ENCODE data around the gene SLN. TPM values are rescaled to one million over a fixed set of nuclear protein-coding genes. Genes with fewer than 3 reads are reported as not detected.

The SLN gene
- total and polyA plus RNA-seq, 7 experiments from 2014 or later = not detected

GRCh38 chr11:107707807-107708206, 4.0 kb downstream of the SLN start:
- Mint-ChIP-seq H3K27ac (no peak overlapping the region), H3K27me3 (peaks cover 17 to 59% (median 21%) of the 10 kb centered on the region in 5 donors), H3K4me3 (no peak overlapping the region), H3K9me3 (peaks cover 0 to 2% (median 0%) of the 10 kb centered on the region in 11 donors), H3K36me3 (no peaks in the 10 kb centered on the region), H3K4me1 (no peaks in the 10 kb centered on the region)
- ATAC-seq (no peak), DNase-seq (no peak)
- Histone ChIP-seq H3K4me3 (ENCODE audit: low read length) (no peak overlapping the region), H3K9me3 (ENCODE audit: control insufficient read depth in 2 of 3, low read length in 3 of 3) (no peaks in the 10 kb centered on the region), H3K36me3 (ENCODE audit: control insufficient read depth in 2 of 3, insufficient read depth in 3 of 3, low read length in 3 of 3) (no peaks in the 10 kb centered on the region), H3K27ac (ENCODE audit: low read depth, low read length) (no peak overlapping the region), H3K4me1 (ENCODE audit: control insufficient read depth in 2 of 2, insufficient read depth in 2 of 2, low read length in 2 of 2) (no peaks in the 10 kb centered on the region), H3K27me3 (ENCODE audit: control insufficient read depth in 2 of 2, insufficient read depth in 2 of 2, low read length in 2 of 2) (no peaks in the 10 kb centered on the region)
- ChIA-PET POLR2A (no interaction called here), CTCF (no interaction called here)
- intact Hi-C loops (cut with micrococcal nuclease) = no loop called here

GRCh38 chr11:107707215-107707671, 4.6 kb downstream of the SLN start:
- H3K27me3 ChIP-seq (ENCODE audit: control insufficient read depth in 2 of 2, insufficient read depth in 2 of 2, low read length in 2 of 2) = no peaks in the 10 kb centered on the region
- no peak overlapping the region for H3K27ac ChIP-seq (ENCODE audit: low read depth, low read length)
- Mint-ChIP-seq H3K9me3 (peaks cover 0 to 2% (median 0%) of the 10 kb centered on the region in 11 donors), H3K27ac (no peak overlapping the region), H3K27me3 (peaks cover 17 to 56% (median 20%) of the 10 kb centered on the region in 5 donors), H3K4me3 (no peak overlapping the region), H3K36me3 (no peaks in the 10 kb centered on the region), H3K4me1 (no peaks in the 10 kb centered on the region)
- H3K36me3 ChIP-seq (ENCODE audit: control insufficient read depth in 2 of 3, insufficient read depth in 3 of 3, low read length in 3 of 3) = no peaks in the 10 kb centered on the region
- intact Hi-C loops (cut with micrococcal nuclease) = no loop called here
- DNase-seq (no peak), ATAC-seq (no peak)
- ChIA-PET CTCF (no interaction called here), POLR2A (no interaction called here)
- no peak overlapping the region for H3K4me3 ChIP-seq (ENCODE audit: low read length)
- H3K4me1 ChIP-seq (ENCODE audit: control insufficient read depth in 2 of 2, insufficient read depth in 2 of 2, low read length in 2 of 2) = no peaks in the 10 kb centered on the region
- no peaks in the 10 kb centered on the region for H3K9me3 ChIP-seq (ENCODE audit: control insufficient read depth in 2 of 3, low read length in 3 of 3)

GRCh38 chr11:107706531-107706930, 5.3 kb downstream of the SLN start:
- H3K36me3 Mint-ChIP-seq = no peaks in the 10 kb centered on the region
- ATAC-seq = no peak
- H3K9me3 ChIP-seq (ENCODE audit: control insufficient read depth in 2 of 3, low read length in 3 of 3) = no peaks in the 10 kb centered on the region
- no peak overlapping the region for H3K27ac ChIP-seq (ENCODE audit: low read depth, low read length)
- H3K36me3 ChIP-seq (ENCODE audit: control insufficient read depth in 2 of 3, insufficient read depth in 3 of 3, low read length in 3 of 3) = no peaks in the 10 kb centered on the region
- no peak overlapping the region for H3K4me3 Mint-ChIP-seq
- peaks cover 0 to 2% (median 0%) of the 10 kb centered on the region in 11 donors for H3K9me3 Mint-ChIP-seq
- H3K4me3 ChIP-seq (ENCODE audit: low read length) = no peak overlapping the region
- no peaks in the 10 kb centered on the region for H3K27me3 ChIP-seq (ENCODE audit: control insufficient read depth in 2 of 2, insufficient read depth in 2 of 2, low read length in 2 of 2)
- H3K4me1 Mint-ChIP-seq = no peaks in the 10 kb centered on the region
- no peak for DNase-seq
- intact Hi-C loops (cut with micrococcal nuclease) = no loop called here
- CTCF ChIA-PET = no interaction called here
- H3K27me3 Mint-ChIP-seq = peaks cover 16 to 54% (median 22%) of the 10 kb centered on the region in 5 donors
- H3K27ac Mint-ChIP-seq = no peak overlapping the region
- H3K4me1 ChIP-seq (ENCODE audit: control insufficient read depth in 2 of 2, insufficient read depth in 2 of 2, low read length in 2 of 2) = no peaks in the 10 kb centered on the region
- POLR2A ChIA-PET = no interaction called here

GRCh38 chr11:107705027-107705426, 6.8 kb downstream of the SLN start:
- no peak overlapping the region for H3K4me3 Mint-ChIP-seq
- ATAC-seq (no peak), DNase-seq (no peak)

GRCh38 chr11:107704451-107704850, 7.4 kb downstream of the SLN start:
- ChIA-PET CTCF (no interaction called here), POLR2A (no interaction called here)
- no peaks in the 10 kb centered on the region for H3K36me3 Mint-ChIP-seq
- ATAC-seq = no peak
- H3K4me1 Mint-ChIP-seq = no peaks in the 10 kb centered on the region
- H3K9me3 Mint-ChIP-seq = peaks cover 0 to 2% (median 0%) of the 10 kb centered on the region in 11 donors
- no peaks in the 10 kb centered on the region for H3K36me3 ChIP-seq (ENCODE audit: control insufficient read depth in 2 of 3, insufficient read depth in 3 of 3, low read length in 3 of 3)
- no peaks in the 10 kb centered on the region for H3K9me3 ChIP-seq (ENCODE audit: control insufficient read depth in 2 of 3, low read length in 3 of 3)
- intact Hi-C loops (cut with micrococcal nuclease) = no loop called here
- H3K4me3 ChIP-seq (ENCODE audit: low read length) = no peak overlapping the region
- DNase-seq = no peak
- no peaks in the 10 kb centered on the region for H3K27me3 ChIP-seq (ENCODE audit: control insufficient read depth in 2 of 2, insufficient read depth in 2 of 2, low read length in 2 of 2)
- H3K4me1 ChIP-seq (ENCODE audit: control insufficient read depth in 2 of 2, insufficient read depth in 2 of 2, low read length in 2 of 2) = no peaks in the 10 kb centered on the region
- peaks cover 15 to 46% (median 34%) of the 10 kb centered on the region in 5 donors for H3K27me3 Mint-ChIP-seq
- H3K27ac ChIP-seq (ENCODE audit: low read depth, low read length) = no peak overlapping the region
- no peak overlapping the region for H3K27ac Mint-ChIP-seq
- no peak overlapping the region for H3K4me3 Mint-ChIP-seq

More at GRCh38 chr11:107705027-107705426, 6.8 kb downstream of the SLN start:
- CTCF ChIA-PET = no interaction called here
- Histone ChIP-seq H3K27ac (ENCODE audit: low read depth, low read length) (no peak overlapping the region), H3K9me3 (ENCODE audit: control insufficient read depth in 2 of 3, low read length in 3 of 3) (no peaks in the 10 kb centered on the region), H3K4me1 (ENCODE audit: control insufficient read depth in 2 of 2, insufficient read depth in 2 of 2, low read length in 2 of 2) (no peaks in the 10 kb centered on the region), H3K36me3 (ENCODE audit: control insufficient read depth in 2 of 3, insufficient read depth in 3 of 3, low read length in 3 of 3) (no peaks in the 10 kb centered on the region), H3K4me3 (ENCODE audit: low read length) (no peak overlapping the region), H3K27me3 (ENCODE audit: control insufficient read depth in 2 of 2, insufficient read depth in 2 of 2, low read length in 2 of 2) (no peaks in the 10 kb centered on the region)
- no peaks in the 10 kb centered on the region for H3K4me1 Mint-ChIP-seq
- peaks cover 0 to 2% (median 0%) of the 10 kb centered on the region in 11 donors for H3K9me3 Mint-ChIP-seq
- no peaks in the 10 kb centered on the region for H3K36me3 Mint-ChIP-seq
- intact Hi-C loops (cut with micrococcal nuclease) = no loop called here
- peaks cover 20 to 49% (median 35%) of the 10 kb centered on the region in 5 donors for H3K27me3 Mint-ChIP-seq
- POLR2A ChIA-PET = no interaction called here
- H3K27ac Mint-ChIP-seq = no peak overlapping the region

- intact Hi-C loops (cut with micrococcal nuclease) = no loop called here
- Mint-ChIP-seq H3K27me3 (peaks cover 14 to 39% (median 30%) of the 10 kb centered on the region in 5 donors), H3K4me3 (no peak overlapping the region), H3K27ac (no peak overlapping the region), H3K4me1 (no peaks in the 10 kb centered on the region), H3K36me3 (no peaks in the 10 kb centered on the region), H3K9me3 (peaks cover 0 to 2% (median 0%) of the 10 kb centered on the region in 11 donors)
- Histone ChIP-seq H3K4me1 (ENCODE audit: control insufficient read depth in 2 of 2, insufficient read depth in 2 of 2, low read length in 2 of 2) (no peaks in the 10 kb centered on the region), H3K36me3 (ENCODE audit: control insufficient read depth in 2 of 3, insufficient read depth in 3 of 3, low read length in 3 of 3) (no peaks in the 10 kb centered on the region), H3K27ac (ENCODE audit: low read depth, low read length) (no peak overlapping the region), H3K27me3 (ENCODE audit: control insufficient read depth in 2 of 2, insufficient read depth in 2 of 2, low read length in 2 of 2) (no peaks in the 10 kb centered on the region), H3K4me3 (ENCODE audit: low read length) (no peak overlapping the region), H3K9me3 (ENCODE audit: control insufficient read depth in 2 of 3, low read length in 3 of 3) (no peaks in the 10 kb centered on the region)
- no peak for DNase-seq
- POLR2A ChIA-PET = no interaction called here
- no peak for ATAC-seq
- CTCF ChIA-PET = no interaction called here
These were observed 9.1 kb downstream of the SLN start for GRCh38 chr11:107702723-107703122.

- Mint-ChIP-seq H3K27ac (no peak overlapping the region), H3K4me1 (no peaks in the 10 kb centered on the region), H3K9me3 (peaks cover 0 to 2% (median 0%) of the 10 kb centered on the region in 11 donors), H3K36me3 (no peaks in the 10 kb centered on the region), H3K27me3 (peaks cover 12 to 38% (median 30%) of the 10 kb centered on the region in 5 donors), H3K4me3 (no peak overlapping the region)
- ChIA-PET POLR2A (no interaction called here), CTCF (no interaction called here)
- intact Hi-C loops (cut with micrococcal nuclease) = no loop called here
- no peak for DNase-seq
- H3K4me1 ChIP-seq (ENCODE audit: control insufficient read depth in 2 of 2, insufficient read depth in 2 of 2, low read length in 2 of 2) = no peaks in the 10 kb centered on the region
- H3K4me3 ChIP-seq (ENCODE audit: low read length) = no peak overlapping the region
- H3K9me3 ChIP-seq (ENCODE audit: control insufficient read depth in 2 of 3, low read length in 3 of 3) = no peaks in the 10 kb centered on the region
- H3K36me3 ChIP-seq (ENCODE audit: control insufficient read depth in 2 of 3, insufficient read depth in 3 of 3, low read length in 3 of 3) = no peaks in the 10 kb centered on the region
- no peaks in the 10 kb centered on the region for H3K27me3 ChIP-seq (ENCODE audit: control insufficient read depth in 2 of 2, insufficient read depth in 2 of 2, low read length in 2 of 2)
- no peak for ATAC-seq
- no peak overlapping the region for H3K27ac ChIP-seq (ENCODE audit: low read depth, low read length)
These were observed 9.7 kb downstream of the SLN start for GRCh38 chr11:107702109-107702660.

Data from naive thymus-derived CD4-positive, alpha-beta T cell (primary cell).